Measurements from ENCODE around the gene TOPAZ1. TPM values are rescaled to one million over a fixed set of nuclear protein-coding genes. Genes with fewer than 3 reads are reported as not detected.

The TOPAZ1 gene
- total RNA-seq, 4 donors from 2014 or later = 0.28 TPM; not detected in 3

GRCh38 chr3:44238889-44239288 lies 2.8 kb upstream of the TOPAZ1 start:
- H3K36me3 ChIP-seq = no peaks in the 10 kb centered on the region
- no peak for DNase-seq
- H3K27me3 ChIP-seq = no peaks in the 10 kb centered on the region
- no peak overlapping the region for H3K27ac ChIP-seq
- H3K9me3 ChIP-seq = no peaks in the 10 kb centered on the region
- H3K4me3 ChIP-seq = no peak overlapping the region
- H3K4me1 ChIP-seq = no peaks in the 10 kb centered on the region
- TF ChIP-seq CTCF (IDR thresholded peaks at IDR 0.05) = no peak
- TF ChIP-seq POLR2A (IDR thresholded peaks at IDR 0.05) = no peak
- intact Hi-C loops (cut with DNase I; ENCODE audit: low total_unique reads) = no loop called here

- no peak for TF ChIP-seq CTCF (IDR thresholded peaks at IDR 0.05)
- DNase-seq = no peak
- H3K36me3 ChIP-seq = no peaks in the 10 kb centered on the region
- no peaks in the 10 kb centered on the region for H3K4me1 ChIP-seq
- no peaks in the 10 kb centered on the region for H3K27me3 ChIP-seq
- no peak overlapping the region for H3K27ac ChIP-seq
- H3K4me3 ChIP-seq = no peak overlapping the region
- no peaks in the 10 kb centered on the region for H3K9me3 ChIP-seq
- intact Hi-C loops (cut with DNase I; ENCODE audit: low total_unique reads) = no loop called here
Measured at GRCh38 chr3:44240061-44240460, 1.6 kb upstream of the TOPAZ1 start.

GRCh38 chr3:44242721-44243120 lies 1.0 kb downstream of the TOPAZ1 start:
- H3K27me3 ChIP-seq = no peaks in the 10 kb centered on the region
- DNase-seq = no peak
- H3K4me3 ChIP-seq = no peak overlapping the region
- H3K27ac ChIP-seq = no peak overlapping the region
- intact Hi-C loops (cut with DNase I; ENCODE audit: low total_unique reads) = no loop called here
- no peak for TF ChIP-seq POLR2A (IDR thresholded peaks at IDR 0.05)
- H3K9me3 ChIP-seq = no peaks in the 10 kb centered on the region
- no peaks in the 10 kb centered on the region for H3K36me3 ChIP-seq
- no peaks in the 10 kb centered on the region for H3K4me1 ChIP-seq

- H3K4me3 ChIP-seq = no peak overlapping the region
- no peaks in the 10 kb centered on the region for H3K36me3 ChIP-seq
- H3K4me1 ChIP-seq = no peaks in the 10 kb centered on the region
- H3K27me3 ChIP-seq = no peaks in the 10 kb centered on the region
- TF ChIP-seq CTCF (IDR thresholded peaks at IDR 0.05) (no peak), POLR2A (IDR thresholded peaks at IDR 0.05) (no peak)
- no peak overlapping the region for H3K27ac ChIP-seq
- DNase-seq = no peak
- intact Hi-C loops (cut with DNase I; ENCODE audit: low total_unique reads) = no loop called here
- no peaks in the 10 kb centered on the region for H3K9me3 ChIP-seq
Measured at GRCh38 chr3:44248152-44248551, 6.5 kb downstream of the TOPAZ1 start.

- intact Hi-C loops (cut with DNase I; ENCODE audit: low total_unique reads) = no loop called here
- H3K36me3 ChIP-seq = no peaks in the 10 kb centered on the region
- no peak overlapping the region for H3K27ac ChIP-seq
- no peaks in the 10 kb centered on the region for H3K4me1 ChIP-seq
- no peak for TF ChIP-seq POLR2A (IDR thresholded peaks at IDR 0.05)
- no peak for TF ChIP-seq CTCF (IDR thresholded peaks at IDR 0.05)
- H3K27me3 ChIP-seq = no peaks in the 10 kb centered on the region
- H3K4me3 ChIP-seq = no peak overlapping the region
- DNase-seq = no peak
- no peaks in the 10 kb centered on the region for H3K9me3 ChIP-seq
Measured at GRCh38 chr3:44252332-44252959, 10.8 kb downstream of the TOPAZ1 start.

GRCh38 chr3:44259404-44259803 lies 17.7 kb downstream of the TOPAZ1 start:
- intact Hi-C loops (cut with DNase I; ENCODE audit: low total_unique reads) = no loop called here
- Histone ChIP-seq H3K27ac (no peak overlapping the region), H3K27me3 (no peaks in the 10 kb centered on the region), H3K36me3 (no peaks in the 10 kb centered on the region), H3K4me3 (no peak overlapping the region), H3K9me3 (no peaks in the 10 kb centered on the region), H3K4me1 (no peaks in the 10 kb centered on the region)
- no peak for DNase-seq
- no peak for TF ChIP-seq CTCF (IDR thresholded peaks at IDR 0.05)
- TF ChIP-seq POLR2A (IDR thresholded peaks at IDR 0.05) = no peak
